GM19455 (cell line): Measurements from ENCODE around the gene CHI3L2.

Experiments
- ATAC-seq: cut with Tn5 transposase; IDR thresholded peaks from one replicate; pipeline ENCODE4 v1.9.1; 2021; ENCODE audit not compliant: unreplicated experiment

CHI3L2 gene

DNA sequence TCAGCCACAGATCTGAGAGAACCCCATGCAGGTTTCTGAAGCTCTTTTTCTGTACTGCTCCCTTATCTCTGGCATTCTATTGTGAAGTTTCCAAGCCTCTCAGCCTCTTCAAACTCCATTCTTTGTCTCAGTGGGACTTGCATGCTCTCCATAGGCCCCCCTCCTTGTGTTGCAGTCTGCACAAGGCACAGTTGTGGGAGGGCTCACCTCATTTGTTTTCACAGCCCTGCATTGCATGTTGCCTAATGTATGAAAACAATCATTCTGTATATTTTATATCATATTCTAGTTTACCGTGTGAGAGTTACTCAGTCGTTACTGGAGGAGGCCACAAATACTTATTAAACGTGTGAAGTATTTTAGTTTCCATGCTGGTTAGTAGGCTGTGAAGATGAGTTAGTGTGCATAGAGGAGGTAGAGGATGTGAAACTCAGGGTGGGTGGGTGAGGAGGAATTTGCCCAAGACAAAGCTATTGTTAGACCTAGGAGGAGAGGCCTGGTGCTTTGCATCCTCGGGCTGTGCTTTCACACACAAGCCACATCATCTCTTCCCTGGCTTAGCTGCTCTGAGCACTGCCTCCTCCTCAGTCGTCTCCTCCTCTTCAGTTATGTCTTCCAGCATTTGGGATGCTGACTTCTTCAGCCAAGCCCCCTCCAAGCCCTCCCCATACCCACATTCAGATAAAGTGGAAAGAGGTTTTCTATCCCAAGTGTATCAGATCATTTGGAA, 7.8 kb upstream of the CHI3L2 start:
- ATAC-seq = peak; percentile 29

DNA sequence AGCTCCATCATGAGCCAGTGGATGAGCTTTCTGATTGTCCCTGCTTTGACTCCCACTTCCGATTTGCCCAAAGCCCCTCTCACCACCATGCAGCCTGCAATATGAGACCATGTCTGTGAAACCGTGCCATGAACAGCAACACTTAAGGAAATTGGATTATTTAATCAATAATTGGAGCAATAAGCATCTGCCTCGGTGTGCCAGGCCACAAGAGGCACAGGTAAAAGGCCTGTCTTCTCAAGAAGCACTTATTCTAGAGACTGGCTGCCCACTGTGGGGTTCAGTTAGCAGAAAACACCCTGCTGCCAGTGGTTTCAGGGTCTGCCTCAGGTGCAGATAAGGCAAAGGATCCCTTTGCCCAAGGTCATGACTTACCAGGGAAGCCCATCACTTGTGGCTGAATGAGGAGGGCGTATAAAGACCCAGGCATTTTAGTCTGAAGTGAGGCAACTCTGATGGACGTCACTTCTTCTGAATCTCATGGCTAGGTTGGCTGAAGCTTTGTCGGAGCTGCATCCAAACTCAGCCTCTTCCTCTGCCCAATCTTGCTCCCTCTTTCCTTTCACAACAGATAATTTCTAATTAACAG, 7.1 kb upstream of the CHI3L2 start:
- ATAC-seq = no peak

DNA sequence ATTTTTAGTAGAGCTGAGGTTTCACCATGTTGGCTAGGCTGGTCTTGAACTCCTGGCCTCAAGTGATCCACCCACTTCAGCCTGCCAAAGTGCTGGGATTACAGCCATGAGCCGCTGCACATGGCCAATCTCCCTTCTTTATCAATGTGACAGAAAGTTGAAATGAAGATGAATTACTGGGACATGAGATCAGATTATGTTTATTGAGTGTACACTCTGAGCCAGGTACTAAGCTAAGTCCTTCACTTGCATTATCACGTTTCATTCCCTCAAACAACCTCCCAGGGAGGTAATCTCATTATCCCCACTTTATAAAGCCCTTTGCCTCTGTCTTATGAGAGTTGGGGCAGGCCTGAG, 6.3 kb upstream of the CHI3L2 start:
- no peak for ATAC-seq

DNA sequence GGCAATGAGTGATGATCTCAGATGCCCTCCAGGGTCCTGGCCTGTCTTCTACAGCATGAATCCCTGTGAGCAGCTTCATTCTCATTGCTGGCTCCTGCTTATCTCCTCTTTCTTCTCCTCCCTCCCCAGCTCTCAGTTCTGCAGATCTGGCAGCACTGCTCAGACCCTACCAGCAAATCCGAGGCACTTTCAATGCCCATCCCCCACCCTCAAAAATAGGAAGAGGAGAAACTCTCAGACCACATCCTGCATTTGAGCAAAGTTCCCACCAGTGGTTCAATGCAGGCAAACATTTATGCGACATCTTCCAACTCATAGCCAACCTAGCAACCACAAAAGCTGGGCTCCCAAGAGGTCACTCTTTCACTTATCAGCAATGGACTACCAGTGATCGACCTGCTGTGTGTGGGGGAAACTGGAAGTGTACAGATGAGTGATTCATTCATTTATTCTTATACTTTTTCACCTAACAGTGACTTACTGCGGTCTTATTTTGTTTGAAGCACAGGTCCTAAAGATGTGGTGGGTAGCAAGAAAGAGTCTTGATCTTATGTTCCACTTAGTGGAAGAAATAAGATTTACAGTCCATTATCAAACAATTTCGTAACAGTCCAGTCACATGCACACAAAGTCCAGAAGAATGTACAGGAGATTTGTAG, 5.8 kb upstream of the CHI3L2 start:
- peak; percentile 63 for ATAC-seq

DNA sequence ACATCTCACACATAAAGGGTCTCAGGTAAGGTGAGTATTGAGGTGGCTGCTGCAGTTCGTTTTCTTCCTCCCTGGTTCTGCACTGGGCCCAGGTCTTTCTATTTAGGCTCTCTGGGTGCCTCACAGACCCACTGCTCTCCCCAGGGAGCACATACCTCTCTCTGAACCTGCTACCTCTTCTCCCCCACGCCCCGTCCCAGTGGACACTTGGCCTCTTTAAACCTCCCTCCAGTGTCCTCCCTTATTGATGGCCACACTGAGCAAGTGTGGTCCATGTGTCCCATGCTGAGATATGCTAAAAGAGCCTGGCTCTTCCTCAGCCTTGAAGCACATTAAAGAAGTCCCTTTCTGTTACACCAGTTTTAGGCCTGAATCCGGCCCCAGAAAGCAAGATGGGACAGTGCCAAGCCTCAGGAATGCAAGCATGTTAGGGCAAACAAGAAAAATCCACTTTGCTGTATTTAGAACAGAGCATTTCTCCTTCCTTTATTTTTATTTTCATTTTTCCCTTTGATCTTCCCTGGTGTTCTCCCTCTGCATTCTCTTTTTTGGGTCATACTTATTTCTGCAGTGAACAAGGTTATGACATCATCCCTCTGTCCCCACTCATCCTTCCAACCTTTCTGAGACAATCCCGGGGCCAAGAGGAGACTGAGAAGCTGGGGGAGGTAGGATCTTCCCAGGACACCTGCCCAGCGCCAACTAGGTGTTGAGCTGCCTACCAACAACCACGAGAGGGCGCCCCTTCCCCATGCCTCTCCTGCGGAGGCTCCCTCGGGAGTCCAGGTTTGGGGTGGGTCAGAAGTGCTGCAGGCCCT, 5.0 kb upstream of the CHI3L2 start:
- no peak for ATAC-seq

DNA sequence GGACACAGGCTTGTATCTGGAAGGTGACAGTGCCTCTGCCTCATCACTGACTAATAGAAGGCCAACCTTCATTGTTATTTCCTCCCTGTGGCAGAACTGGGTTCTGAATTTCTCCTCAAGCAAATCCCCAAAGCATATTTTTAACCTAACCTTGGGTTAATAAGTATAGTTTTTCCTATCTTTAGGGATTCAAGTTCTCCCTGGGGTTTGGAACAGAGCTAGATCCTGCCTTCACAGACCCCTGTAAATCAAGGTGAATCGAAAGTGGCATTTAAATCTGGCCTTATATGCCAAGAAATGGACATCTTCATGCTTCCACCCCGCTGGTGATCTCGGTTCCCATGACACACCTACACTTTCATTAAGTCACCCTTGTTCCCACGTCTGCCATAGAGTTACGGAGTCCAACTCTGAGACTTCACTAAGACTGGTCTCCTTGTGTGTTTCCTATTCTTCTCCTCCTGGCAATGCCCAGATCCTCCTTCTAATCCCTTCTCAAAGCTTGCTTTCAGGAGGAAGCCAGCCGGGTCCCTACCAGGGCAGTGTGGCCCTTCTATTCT, 4.3 kb upstream of the CHI3L2 start:
- no peak for ATAC-seq

DNA sequence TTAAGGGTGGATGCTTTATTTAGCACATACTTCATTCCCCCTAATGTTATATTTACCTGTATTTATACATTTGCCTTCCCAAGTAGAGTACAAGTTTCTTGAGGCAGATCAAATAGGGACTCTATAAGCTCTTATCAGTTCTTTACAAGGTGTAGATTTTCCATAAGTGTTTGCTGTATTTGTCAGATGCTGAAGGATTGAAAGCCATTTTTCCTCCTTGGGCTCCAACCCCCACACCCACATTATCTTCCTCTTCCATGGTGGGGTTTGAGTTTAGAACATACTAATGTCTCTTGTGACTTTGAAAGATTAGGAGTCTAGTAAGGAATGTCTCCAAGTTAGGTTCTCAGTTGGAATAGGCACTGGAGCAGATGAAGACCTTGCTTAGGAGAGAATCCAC, 2.4 kb upstream of the CHI3L2 start:
- ATAC-seq = no peak

DNA sequence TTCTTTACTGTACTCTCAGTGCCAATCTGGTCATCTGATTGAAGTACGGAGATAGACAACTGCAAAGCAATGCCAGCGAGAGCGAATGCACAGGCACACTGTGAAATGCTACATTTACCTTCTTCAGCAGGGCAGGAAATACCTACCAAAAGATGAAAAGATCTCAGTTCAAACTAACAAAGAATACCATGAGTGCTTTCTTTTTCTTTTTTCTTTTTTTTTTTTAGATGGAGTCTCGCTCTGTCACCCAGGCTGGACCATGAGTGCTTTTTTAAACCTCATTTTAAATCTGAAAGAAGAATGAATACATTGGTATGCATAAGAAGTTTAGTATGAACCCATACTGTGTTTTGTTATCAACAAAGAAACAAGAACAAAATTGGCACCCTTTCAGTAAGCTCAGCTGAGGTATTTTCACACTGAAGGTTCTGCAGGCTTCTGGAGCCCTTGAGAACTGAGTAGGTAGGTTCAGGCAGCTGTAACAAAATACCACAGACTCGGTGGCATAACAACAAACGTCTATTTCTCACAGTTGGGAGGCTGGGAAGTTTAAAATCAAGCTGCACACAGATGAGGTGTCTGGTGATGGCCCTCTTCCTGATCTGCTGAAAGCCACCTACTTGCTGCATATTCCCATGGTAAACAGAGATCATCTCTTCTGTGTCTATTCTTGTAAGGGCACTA, 1.7 kb upstream of the CHI3L2 start:
- no peak for ATAC-seq

DNA sequence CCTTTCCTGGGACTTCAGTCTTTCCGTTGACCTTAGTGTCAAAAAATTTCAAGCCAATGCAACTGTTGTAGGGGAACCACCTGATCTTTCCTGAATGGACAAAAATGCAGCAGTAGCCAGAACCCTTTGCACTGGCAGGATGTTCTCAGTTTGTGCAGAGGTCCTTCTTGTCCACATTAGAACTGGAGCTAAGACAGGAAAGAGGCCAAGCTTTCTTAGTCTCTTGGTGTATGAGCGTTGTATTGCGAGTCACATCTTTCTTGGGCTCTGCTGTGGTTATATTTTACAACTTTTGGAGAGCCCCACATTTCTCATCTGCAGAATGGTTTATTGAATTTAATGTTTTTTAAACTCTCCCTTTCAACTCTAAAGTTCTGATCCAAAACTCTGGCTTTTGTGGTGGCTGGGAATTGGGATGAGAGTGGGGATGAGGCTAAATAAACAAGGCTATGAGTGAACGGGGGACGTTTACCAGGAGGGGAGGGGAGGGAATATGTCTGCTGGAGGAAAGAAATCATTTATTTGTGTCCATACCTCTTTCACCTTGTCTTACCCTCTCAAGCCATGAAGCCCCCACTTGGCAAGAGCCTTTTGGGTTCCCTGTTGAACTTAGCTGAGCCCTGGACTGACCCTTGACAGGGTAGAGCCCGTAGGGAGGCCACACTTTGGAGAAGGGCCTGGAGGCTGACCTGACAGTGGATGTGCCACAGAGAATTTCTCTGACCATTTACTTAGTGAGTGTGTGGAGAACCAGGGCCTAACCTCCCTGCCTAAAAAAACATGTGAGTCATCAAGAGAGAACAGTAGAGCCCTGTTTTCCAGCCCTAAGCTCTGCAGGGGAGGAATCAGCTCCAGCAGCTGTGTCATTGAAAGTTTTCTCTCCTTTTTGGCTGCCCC, 586 bp downstream of the CHI3L2 start:
- no peak for ATAC-seq

DNA sequence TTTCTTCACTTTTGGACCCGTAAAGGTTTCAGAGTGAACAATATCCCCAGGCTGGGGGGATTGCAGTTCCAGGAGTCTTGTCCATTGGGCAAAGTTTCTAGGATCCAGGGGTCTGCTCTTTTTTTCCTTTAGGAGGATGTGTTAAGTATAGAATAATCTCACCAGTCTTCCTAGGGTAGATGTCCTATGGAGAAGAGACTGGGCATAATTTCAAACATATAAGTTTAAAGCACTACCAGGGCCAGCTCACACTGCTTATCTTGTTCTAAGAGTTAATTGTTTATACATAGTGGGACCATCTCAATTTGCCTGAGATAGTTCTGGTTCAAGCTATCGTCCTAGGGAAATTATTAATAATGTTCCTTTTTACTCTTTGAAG, 1.2 kb downstream of the CHI3L2 start:
- no peak for ATAC-seq

DNA sequence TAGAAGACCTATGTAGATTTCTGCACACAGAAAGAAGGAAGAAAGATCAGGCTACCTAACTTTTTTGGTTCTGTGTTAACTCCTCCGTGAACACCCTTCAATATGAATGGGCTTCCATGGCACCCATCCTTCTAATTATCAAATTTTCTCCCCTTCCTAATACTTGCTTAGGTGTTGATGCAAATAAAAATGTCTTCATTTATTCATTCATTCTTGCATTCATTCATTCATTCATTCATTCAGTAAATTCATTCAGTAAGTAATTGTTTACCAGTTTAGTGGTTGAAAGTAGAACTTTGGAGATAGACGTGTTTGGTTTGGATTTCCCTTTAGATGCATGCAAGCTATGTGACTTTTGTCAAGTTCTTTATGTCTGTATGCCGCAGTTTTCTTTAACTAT, 4.6 kb downstream of the CHI3L2 start:
- ATAC-seq = no peak

DNA sequence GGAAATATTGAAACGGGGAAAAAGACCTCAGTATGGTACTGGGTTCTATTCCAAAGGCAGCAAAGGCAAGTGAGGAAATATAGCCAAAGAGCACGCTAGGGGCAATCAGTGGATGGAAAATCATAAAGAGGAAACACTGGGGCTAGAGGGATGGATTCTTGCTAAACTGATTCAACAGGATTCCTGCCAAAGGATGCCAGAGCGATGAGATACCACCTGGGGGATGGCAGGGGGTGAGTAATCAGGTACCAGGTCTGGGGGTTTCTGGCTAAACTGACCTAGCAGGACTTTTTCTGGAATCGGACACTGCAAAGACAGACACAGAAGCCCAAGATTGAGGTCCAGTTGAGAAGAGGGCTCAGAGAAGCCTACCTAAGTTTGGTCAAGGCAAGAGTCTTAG, 6.7 kb downstream of the CHI3L2 start:
- ATAC-seq = no peak

DNA sequence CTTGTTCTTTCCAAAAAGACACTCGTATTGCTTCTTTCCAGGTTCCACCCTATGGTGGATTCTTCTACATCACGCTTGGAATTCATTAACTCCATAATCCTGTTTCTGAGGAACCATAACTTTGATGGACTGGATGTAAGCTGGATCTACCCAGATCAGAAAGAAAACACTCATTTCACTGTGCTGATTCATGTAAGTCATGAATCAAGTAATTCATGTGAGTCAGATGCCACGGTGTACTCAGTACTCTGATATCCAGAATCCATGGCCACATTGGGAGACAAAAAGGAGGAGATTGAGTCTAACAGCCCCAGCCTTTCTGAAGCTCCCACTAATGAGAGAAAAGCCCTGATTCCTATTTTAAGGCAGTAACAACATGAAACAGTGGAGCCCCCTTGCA, 7.4 kb downstream of the CHI3L2 start:
- ATAC-seq = no peak

DNA sequence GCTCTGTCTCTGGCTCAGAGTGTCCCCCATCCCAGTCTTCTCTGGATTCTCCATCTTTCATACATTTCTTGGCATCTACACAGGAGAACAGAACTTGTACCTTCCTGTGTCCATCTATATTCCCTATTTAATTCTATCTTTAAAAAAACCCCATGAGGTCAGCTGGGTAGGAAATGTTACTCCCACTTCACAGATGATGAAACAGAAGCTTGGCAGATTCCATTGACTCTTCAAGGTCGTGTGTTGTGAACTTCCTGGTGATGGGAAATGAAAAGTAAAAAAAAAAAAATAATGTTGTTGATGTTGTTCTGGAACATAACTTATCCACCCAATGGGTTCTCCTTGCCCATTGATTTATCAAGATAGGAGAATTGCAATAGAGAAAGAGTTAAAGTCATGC, 8.9 kb downstream of the CHI3L2 start:
- no peak for ATAC-seq

DNA sequence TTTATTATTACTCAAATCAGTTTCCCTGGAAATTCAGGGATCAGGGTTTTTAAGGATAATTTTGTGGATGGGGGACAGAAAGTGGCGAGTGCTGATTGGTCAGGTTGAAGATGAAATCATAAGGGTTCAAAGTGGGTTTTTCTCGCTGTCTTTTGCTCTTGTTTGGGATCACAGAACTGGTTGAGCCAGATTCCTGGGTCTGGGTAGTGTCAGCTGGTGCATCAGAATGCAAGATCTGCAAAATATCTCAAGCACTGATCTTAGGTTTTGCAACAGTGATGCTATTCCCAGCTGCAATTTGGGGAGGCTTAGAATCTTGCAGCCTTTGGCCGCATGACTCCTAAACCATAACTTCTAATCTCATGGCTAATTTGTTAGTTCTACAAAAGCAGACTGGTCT, 9.3 kb downstream of the CHI3L2 start:
- ATAC-seq = no peak

DNA sequence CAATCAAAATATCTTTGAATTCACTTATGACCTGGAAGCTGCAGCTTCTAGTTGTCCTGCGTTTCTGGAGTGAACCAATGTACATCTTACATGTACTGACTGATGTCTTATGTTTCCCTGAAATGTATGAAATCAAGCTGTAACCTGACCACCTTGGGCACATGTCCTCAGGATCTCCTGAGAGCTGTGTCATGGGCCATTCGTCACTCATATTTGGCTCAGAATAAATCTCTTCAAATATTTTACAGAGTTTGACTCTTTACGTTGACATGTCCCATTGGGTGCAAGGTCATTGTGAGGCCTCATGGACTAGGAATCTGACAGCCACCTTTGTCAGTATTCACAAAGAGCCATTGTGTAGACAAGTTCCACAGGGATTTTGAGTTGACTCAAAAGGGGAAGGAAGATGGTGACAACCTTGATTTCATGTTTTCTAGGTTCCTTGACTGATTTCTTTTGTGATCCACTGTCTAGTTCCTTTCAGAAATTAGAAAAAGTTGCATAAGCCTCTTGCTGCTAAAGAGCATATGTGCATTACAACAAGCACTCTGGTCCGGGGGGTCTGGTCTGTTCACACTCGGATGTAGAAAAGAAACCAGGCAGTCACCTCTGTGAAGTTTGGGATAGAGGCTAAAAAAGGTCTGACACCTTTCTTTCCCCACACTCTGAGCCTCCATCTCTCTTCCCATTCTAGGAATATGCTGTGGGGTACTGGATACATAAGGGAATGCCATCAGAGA, 10.7 kb downstream of the CHI3L2 start:
- no peak for ATAC-seq

DNA sequence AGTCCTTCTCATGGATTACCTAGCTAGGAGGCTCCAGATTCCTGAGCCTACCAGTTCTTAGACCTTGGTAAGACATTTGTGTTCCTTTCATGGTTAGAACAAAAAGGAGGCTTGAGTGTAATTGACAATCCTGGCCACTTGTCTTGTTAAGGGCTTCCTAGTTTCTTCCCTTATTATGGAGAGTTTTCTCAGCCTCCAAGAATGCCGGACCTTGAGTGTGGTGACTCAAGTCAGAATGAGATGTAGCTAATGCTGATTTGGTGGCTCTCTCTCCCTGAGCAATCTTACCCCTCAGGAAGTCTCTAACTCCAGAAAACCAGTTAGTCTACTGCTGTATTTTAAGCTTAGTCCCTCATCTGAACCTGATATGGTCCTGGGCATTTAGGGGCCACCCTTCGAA, 14.3 kb downstream of the CHI3L2 start:
- no peak for ATAC-seq

DNA sequence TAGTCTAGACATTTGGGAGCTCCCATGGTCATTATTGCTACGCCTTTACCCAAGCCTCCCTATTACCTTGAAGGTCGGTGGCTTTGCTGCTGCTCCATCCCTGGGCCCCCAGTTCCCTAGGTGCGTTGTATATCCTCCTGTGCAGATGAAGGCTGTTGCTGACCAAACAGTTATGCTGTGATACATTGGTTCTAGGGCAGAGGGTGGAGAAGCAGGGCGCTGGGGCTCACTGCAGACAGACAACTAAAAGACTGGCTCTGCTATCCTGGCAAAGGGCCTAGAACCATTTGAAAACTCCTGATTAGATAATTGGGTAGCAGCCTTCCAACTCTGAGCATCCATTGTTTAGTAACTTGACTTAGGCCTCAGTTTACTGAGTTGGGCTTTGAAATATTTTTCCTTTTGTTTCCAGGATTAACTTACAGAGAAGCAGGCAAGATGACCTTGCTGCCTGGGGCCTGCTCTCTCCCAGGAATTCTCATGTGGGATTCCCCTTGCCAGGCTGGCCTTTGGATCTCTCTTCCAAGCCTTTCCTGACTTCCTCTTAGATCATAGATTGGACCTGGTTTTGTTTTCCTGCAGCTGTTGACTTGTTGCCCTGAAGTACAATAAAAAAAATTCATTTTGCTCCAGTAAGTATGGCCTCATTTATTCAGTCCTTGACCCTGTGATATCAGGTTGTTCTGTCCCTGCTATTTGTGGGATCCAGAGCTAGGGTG, 15.5 kb downstream of the CHI3L2 start:
- no peak for ATAC-seq
